Erythroblast (primary cell): ENCODE results near the gene NLRX1.

ENCODE experiments used
- GATA1 ChIP-seq: IDR thresholded peaks from 2 replicates; pipeline ENCODE4 v1.6.1; 2011; ENCODE audit warnings: low read depth, mild to moderate bottlenecking, control low read depth, low read length, moderate library complexity
- POLR2A ChIP-seq: IDR thresholded peaks from 2 replicates; pipeline ENCODE4 v1.6.1; 2011; ENCODE audit warnings: mild to moderate bottlenecking, low read length

- TF ChIP-seq POLR2A (no peak), GATA1 (no peak)
Observed at GRCh38 chr11:119229741-119230140, 61.2 kb downstream of the NLRX1 start.
